Loucy (cell line): ENCODE data around the gene FHDC1.

ENCODE experiments used
- EZH2phosphoT487 ChIP-seq: fragments of 200-600 bp; IDR thresholded peaks from 2 replicates; pipeline ENCODE4 v1.6.1; 2018; ENCODE audit warnings: antibody characterized with exemption, mild to moderate bottlenecking, moderate library complexity, borderline replicate concordance
- TF ChIP-seq, protein P1 (sequence below): fragments of 200-600 bp; sonication (generic); conservative IDR thresholded peaks from 2 replicates; pipeline ENCODE4 v1.5.1; 2014; ENCODE audit warnings: mild to moderate bottlenecking, antibody characterized with exemption, low read length

DNA sequence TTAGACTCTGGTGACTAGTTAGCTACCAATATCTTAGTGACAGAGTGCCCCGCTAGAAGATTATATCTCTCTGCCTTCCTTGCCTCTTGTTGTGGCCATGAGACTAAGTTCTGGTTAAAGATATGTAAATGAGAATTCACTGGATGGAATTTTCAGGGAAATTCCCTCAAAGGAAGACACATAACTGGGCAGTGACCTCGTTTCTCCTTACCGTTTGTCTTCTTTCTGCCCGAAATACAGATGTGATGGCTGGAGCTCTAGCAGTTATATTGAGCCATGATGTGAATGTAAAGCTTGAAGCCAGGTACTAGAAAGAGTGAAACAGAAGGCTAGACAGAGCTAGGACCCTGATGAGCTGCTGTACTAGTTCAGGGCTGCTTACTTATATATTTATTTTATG, 80.5 kb downstream of the FHDC1 start:
- TF ChIP-seq, protein P1, sequence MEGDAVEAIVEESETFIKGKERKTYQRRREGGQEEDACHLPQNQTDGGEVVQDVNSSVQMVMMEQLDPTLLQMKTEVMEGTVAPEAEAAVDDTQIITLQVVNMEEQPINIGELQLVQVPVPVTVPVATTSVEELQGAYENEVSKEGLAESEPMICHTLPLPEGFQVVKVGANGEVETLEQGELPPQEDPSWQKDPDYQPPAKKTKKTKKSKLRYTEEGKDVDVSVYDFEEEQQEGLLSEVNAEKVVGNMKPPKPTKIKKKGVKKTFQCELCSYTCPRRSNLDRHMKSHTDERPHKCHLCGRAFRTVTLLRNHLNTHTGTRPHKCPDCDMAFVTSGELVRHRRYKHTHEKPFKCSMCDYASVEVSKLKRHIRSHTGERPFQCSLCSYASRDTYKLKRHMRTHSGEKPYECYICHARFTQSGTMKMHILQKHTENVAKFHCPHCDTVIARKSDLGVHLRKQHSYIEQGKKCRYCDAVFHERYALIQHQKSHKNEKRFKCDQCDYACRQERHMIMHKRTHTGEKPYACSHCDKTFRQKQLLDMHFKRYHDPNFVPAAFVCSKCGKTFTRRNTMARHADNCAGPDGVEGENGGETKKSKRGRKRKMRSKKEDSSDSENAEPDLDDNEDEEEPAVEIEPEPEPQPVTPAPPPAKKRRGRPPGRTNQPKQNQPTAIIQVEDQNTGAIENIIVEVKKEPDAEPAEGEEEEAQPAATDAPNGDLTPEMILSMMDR, result no peak
- no peak for TF ChIP-seq EZH2phosphoT487
